Measurements from ENCODE around the gene SFN.

SFN gene

DNA sequence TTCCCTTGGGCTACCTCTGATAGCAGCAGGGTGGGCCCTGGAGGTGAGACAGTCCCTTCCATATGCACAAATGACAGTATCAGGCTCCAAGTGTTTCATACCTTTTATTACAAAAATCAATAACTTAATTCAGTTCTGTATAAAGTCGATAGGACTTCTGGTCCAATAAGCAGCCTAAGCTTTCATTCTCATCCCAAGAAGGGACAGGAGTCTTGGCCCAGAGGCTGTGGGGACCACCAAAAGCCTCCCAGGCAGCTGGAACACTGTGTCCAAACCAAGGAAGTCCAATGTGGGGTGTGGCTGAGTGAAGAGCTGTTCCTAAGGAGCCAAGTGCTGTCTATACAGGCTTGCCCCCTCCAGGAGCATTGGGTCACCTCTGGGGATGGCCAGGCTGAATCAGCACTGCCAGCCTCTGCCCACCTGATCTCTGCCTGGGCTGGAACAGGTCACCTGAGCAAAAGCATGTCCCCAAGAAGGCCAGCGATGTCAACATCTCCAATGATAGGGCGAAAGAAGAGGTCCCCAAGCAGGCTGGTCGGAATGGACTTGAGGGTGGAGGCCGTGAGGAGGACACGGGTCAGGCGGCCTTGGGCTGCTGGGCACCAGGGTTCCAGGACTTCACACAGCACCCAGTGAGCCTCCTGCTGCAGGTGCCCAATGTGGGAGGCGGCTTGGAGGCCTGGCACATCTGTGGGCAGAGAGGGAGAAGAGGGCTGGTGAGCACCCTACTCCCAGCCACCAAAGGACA is 48.6 kb downstream of the SFN start:
- no peak for DNase-seq (ENCODE audit: low spot score)

DNA sequence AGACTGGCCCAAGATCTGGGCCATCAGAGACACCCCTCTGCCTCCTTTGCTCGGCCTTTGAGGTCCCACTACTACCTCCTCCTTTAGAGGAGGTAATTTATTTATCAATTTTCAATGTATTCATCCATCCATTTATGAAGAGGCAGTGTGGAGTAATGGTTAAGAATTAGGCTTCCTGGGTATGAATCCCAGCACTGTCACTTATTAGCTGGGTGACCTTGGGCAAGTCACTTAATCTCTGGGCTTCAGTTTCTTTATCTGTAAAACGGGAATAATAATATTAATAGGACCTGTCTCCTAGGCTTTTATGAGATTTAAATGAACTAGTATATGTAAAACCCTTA is 49.2 kb downstream of the SFN start:
- no peak for DNase-seq (ENCODE audit: low spot score)

DNA sequence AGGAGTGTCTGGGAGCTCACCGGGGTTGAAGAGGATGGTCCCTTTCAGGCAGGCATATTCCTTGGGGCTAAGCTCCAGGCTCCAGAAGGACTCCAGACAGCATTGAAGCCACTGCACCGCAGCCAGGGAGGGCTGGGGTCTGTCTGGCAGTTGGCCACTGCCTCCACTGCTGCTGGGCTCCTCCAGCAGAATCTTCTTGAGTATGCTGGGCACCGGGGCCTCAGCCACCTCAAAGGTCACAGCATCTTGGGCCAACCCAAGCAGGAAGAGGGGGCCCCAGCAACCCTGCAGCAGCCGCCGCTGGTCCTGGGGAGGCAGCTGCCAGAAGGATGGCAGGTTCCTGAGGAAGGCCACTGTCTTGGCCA is 50.4 kb downstream of the SFN start:
- DNase-seq (ENCODE audit: low spot score), result no peak
